H1 (cell line): ENCODE results near the gene GNG12. TPM values are rescaled to one million over a fixed set of nuclear protein-coding genes. Genes with fewer than 3 reads are reported as not detected.

Experiments used
- CTCF ChIA-PET: fragments of 300-600 bp; sonication (Branson Sonifier 250); formaldehyde crosslinking; loops from one replicate; lab custom pipeline; 2021; ENCODE audit not compliant: partially characterized antibody; lab: Charles Lee
- POLR2A ChIA-PET: fragments of 300-600 bp; sonication (Branson Sonifier 250); formaldehyde crosslinking; loops from one replicate; lab custom pipeline; 2021; ENCODE audit warnings: inconsistent platforms; ENCODE audit not compliant: partially characterized antibody; lab: Charles Lee
- DNase-seq, 2 experiments: peaks; one replicate each; pipeline versions ENCODE4 v3.0.0 to v3.0.0-alpha.2; 2010 to 2022; ENCODE audit warnings: low spot score in 2 of 2, low read depth in 1 of 2, mixed read lengths in 1 of 2
- FAIRE-seq: peaks from 2 replicates; lab custom pipeline; 2011; peaks lifted over from hg19 to GRCh38; lab: Jason Lieb, UNC
- H2AFZ ChIP-seq: 2 replicates; pipeline ENCODE4 v1.8.1; 2012; ENCODE audit warnings: low read length, inconsistent platforms
- H2AK5ac ChIP-seq: 2 replicates; pipeline ENCODE4 v1.6.1; 2013; ENCODE audit warnings: low read depth, low read length
- H2BK120ac ChIP-seq: replicated peaks from 2 replicates; pipeline ENCODE3; 2013; ENCODE audit warnings: low read depth, low read length, inconsistent platforms
- H2BK12ac ChIP-seq: 2 replicates; pipeline ENCODE4 v1.6.1; 2013; ENCODE audit warnings: low read depth, low read length
- H2BK15ac ChIP-seq: 2 replicates; pipeline ENCODE4 v1.6.1; 2013; ENCODE audit warnings: low read length
- H2BK20ac ChIP-seq: 2 replicates; pipeline ENCODE4 v1.6.1; 2013; ENCODE audit warnings: low read length
- H2BK5ac ChIP-seq: 2 replicates; pipeline ENCODE4 v1.6.1; 2013; ENCODE audit warnings: low read depth, low read length
- H3K14ac ChIP-seq: 2 replicates; pipeline ENCODE4 v1.6.1; 2013; ENCODE audit warnings: inconsistent platforms; ENCODE audit not compliant: insufficient read length
- H3K18ac ChIP-seq: 2 replicates; pipeline ENCODE4 v1.6.1; 2013; ENCODE audit warnings: low read length; ENCODE audit errors: extremely low read depth
- H3K23ac ChIP-seq: 2 replicates; pipeline ENCODE4 v1.6.1; 2013; ENCODE audit warnings: inconsistent platforms; ENCODE audit not compliant: insufficient read length
- H3K23me2 ChIP-seq: 2 replicates; pipeline ENCODE4 v1.6.1; 2013; ENCODE audit warnings: low read depth, low read length
- H3K27ac ChIP-seq: 2 replicates; pipeline ENCODE4 v1.6.1; 2011; ENCODE audit warnings: low read depth, low read length, inconsistent platforms
- H3K27me3 ChIP-seq, 4 experiments: replicated peaks in 1 of 4; 1 replicate in 1 of 4; 2 replicates in 3 of 4; pipeline versions ENCODE4 v1.6.1 to v1.8.1; 2011 to 2013; ENCODE audit warnings: low read length in 3 of 4, mild to moderate bottlenecking in 3 of 4, inconsistent platforms in 2 of 4, mixed read lengths in 2 of 4, moderate library complexity in 1 of 4; ENCODE audit not compliant: control insufficient read depth in 3 of 4, insufficient read depth in 3 of 4; ENCODE audit errors: extremely low read depth in 1 of 4
- H3K36me3 ChIP-seq, 4 experiments: 2 replicates each; pipeline versions ENCODE4 v1.6.1 to v1.8.1; 2011 to 2013; ENCODE audit warnings: mild to moderate bottlenecking in 4 of 4, low read length in 3 of 4, moderate library complexity in 2 of 4, control low read depth in 1 of 4, inconsistent platforms in 1 of 4; ENCODE audit not compliant: insufficient read depth in 4 of 4, control insufficient read depth in 2 of 4
- H3K4ac ChIP-seq: replicated peaks from 2 replicates; pipeline ENCODE3; 2013; ENCODE audit warnings: low read length, low read depth, mixed read lengths, inconsistent platforms; ENCODE audit not compliant: insufficient read length
- H3K4me1 ChIP-seq, 4 experiments: replicated peaks in 1 of 4; 1 replicate in 1 of 4; 2 replicates in 3 of 4; pipeline versions ENCODE4 v1.6.1 to v1.8.1; 2011 to 2013; ENCODE audit warnings: low read length in 3 of 4, inconsistent platforms in 2 of 4, mixed read lengths in 1 of 4; ENCODE audit not compliant: insufficient read depth in 4 of 4, control insufficient read depth in 3 of 4
- H3K4me2 ChIP-seq, 2 experiments: 2 replicates each; pipeline versions ENCODE4 v1.6.1 to v1.8.1; 2011 to 2013; ENCODE audit warnings: low read depth in 2 of 2, low read length in 2 of 2, control low read depth in 1 of 2, inconsistent platforms in 1 of 2, mild to moderate bottlenecking in 1 of 2; ENCODE audit not compliant: insufficient read depth in 1 of 2
- H3K4me3 ChIP-seq, 4 experiments: fragments of 200-600, 300-600 bp in 1 of 4; sonication (generic), shearing (Covaris generic), sonication (Bioruptor Twin) in 1 of 4; 2 replicates each; pipeline versions ENCODE4 v1.5.1 to v1.8.1; 2011 to 2016; ENCODE audit warnings: low read length in 4 of 4, low read depth in 3 of 4, control low read depth in 2 of 4, inconsistent platforms in 2 of 4, mild to moderate bottlenecking in 2 of 4, mixed read lengths in 1 of 4, moderate library complexity in 1 of 4; ENCODE audit not compliant: insufficient read depth in 2 of 4; ENCODE audit errors: extremely low read depth in 1 of 4
- H3K56ac ChIP-seq: replicated peaks from 2 replicates; pipeline ENCODE3; 2013; ENCODE audit warnings: low read depth, mild to moderate bottlenecking, mixed read lengths, low read length, inconsistent platforms; ENCODE audit not compliant: insufficient read length
- H3K79me1 ChIP-seq: 2 replicates; pipeline ENCODE4 v1.6.1; 2013; ENCODE audit warnings: low read depth, low read length, control low read depth
- H3K79me2 ChIP-seq, 2 experiments: 2 replicates each; pipeline versions ENCODE4 v1.6.1 to v1.8.1; 2012 to 2013; ENCODE audit warnings: low read length in 2 of 2, mild to moderate bottlenecking in 2 of 2, inconsistent platforms in 1 of 2; ENCODE audit not compliant: insufficient read depth in 2 of 2, control insufficient read depth in 1 of 2
- H3K9ac ChIP-seq, 4 experiments: replicated peaks in 1 of 4; 1 replicate in 1 of 4; 2 replicates in 3 of 4; pipeline versions ENCODE4 v1.6.1 to v1.8.1; 2011 to 2013; ENCODE audit warnings: low read depth in 3 of 4, low read length in 3 of 4, control low read depth in 2 of 4, mild to moderate bottlenecking in 2 of 4, moderate library complexity in 2 of 4, inconsistent platforms in 1 of 4; ENCODE audit errors: extremely low read depth in 1 of 4
- H3K9me3 ChIP-seq, 2 experiments: 2 replicates each; pipeline versions ENCODE4 v1.6.1 to v1.8.1; 2012 to 2013; ENCODE audit warnings: mild to moderate bottlenecking in 2 of 2, moderate library complexity in 2 of 2, control low read depth in 1 of 2, inconsistent platforms in 1 of 2, low read depth in 1 of 2, low read length in 1 of 2, mixed read lengths in 1 of 2; ENCODE audit not compliant: insufficient read depth in 2 of 2
- H4K20me1 ChIP-seq, 2 experiments: replicated peaks in 1 of 2; 2 replicates each; pipeline versions ENCODE3 to v1.8.1; 2011 to 2013; ENCODE audit warnings: inconsistent platforms in 2 of 2, low read length in 2 of 2, mild to moderate bottlenecking in 1 of 2; ENCODE audit not compliant: insufficient read depth in 2 of 2, control insufficient read depth in 1 of 2
- H4K5ac ChIP-seq: 2 replicates; pipeline ENCODE4 v1.6.1; 2013; ENCODE audit warnings: low read length, low read depth, mixed read lengths, inconsistent platforms; ENCODE audit not compliant: insufficient read length
- H4K8ac ChIP-seq: 2 replicates; pipeline ENCODE4 v1.8.0; 2013; ENCODE audit warnings: mild to moderate bottlenecking, moderate library complexity, low read length, inconsistent platforms; ENCODE audit not compliant: insufficient read depth; ENCODE audit errors: extremely low read depth
- H4K91ac ChIP-seq: replicated peaks from 2 replicates; pipeline ENCODE3; 2013; ENCODE audit warnings: low read length, mixed read lengths, inconsistent platforms; ENCODE audit not compliant: insufficient read length
- BACH1 ChIP-seq: IDR thresholded peaks from 2 replicates; pipeline ENCODE4 v1.6.1; 2012; ENCODE audit warnings: low read length, improper control_type of control experiment
- BCL11A ChIP-seq, 2 experiments: IDR thresholded peaks; one replicate each; pipeline ENCODE4 v1.6.1; 2011; ENCODE audit warnings: low read depth in 2 of 2, low read length in 2 of 2, mild to moderate bottlenecking in 2 of 2
- WGBS, 2 experiments: shearing (Covaris generic) in 1 of 2; methylation state at CpG; one replicate each; pipeline versions ENCODE4 v1.1.6 to v1.1.7; 2013 to 2015; ENCODE audit warnings: low lambda C conversion rate in 2 of 2, mixed read lengths in 2 of 2, inconsistent platforms in 1 of 2, low coverage in 1 of 2, missing lambda C conversion rate in 1 of 2; ENCODE audit not compliant: insufficient replicate concordance in 2 of 2, insufficient coverage in 1 of 2, insufficient read length in 1 of 2; ENCODE audit errors: extremely low coverage in 1 of 2, missing lambda C conversion rate in 1 of 2; 5-methylcytosine and 5-hydroxymethylcytosine counted together
- polyA plus RNA-seq, 7 experiments: library from polyadenylated mRNA; depleted of rRNA in 3 of 7; stranded (reverse) in 5 of 7; unstranded in 2 of 7; fragments of >200 nt in 5 of 7; fragments of 200-250 nt in 2 of 7; gene quantifications; 1 replicate in 5 of 7; 2 replicates in 1 of 7; 4 replicates in 1 of 7; pipeline versions ENCODE4 v1.2.1 to v1.2.3, GENCODE V29; 2011 to 2013; ENCODE audit warnings: missing spikeins in 2 of 7, mixed read lengths in 2 of 7
- total RNA-seq: library from RNA; stranded (reverse); fragmentation: NEBNext Ultra II Directional; extraction: Animal tissue kit (Norgen Biotek cat#: 25700); gene quantifications from 2 replicates; pipeline ENCODE4 v1.2.1, GENCODE V29; 2021

Gene GNG12
- total and polyA plus RNA-seq, 2 of the 8 experiments (the other 6 are each of a cell fraction or from before 2014, with no cell fraction given): 11.4 to 35.8 TPM

DNA sequence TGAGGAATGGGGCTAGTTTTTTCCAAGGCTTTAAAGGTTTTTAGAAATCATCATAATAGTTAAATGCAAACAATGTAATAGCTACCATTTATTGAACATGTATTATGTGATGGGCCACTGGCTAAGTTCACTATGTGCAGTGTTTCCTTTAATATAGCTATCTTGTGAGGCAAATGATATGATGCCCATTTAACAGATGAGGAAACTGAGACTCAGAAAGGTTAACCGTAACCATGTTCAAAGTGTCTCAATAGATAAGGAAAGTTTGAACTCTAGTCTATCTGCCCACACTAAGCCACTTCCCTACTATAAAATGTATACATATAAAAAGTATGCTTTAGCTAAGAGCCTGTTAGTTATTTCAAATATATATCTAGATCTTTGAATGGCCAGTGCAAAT lies 64.8 kb downstream of the GNG12 start:
- no peak for FAIRE-seq
- Histone ChIP-seq H2AFZ (no peak overlapping the region), H3K4ac (no peak overlapping the region), H4K5ac (no peak overlapping the region), H3K9ac (no peak overlapping the region), H3K4me1 (peaks cover 0 to 4% (median 3%) of the 10 kb centered on the region in 4 experiments; a peak in 4 of 7 replicates), H3K4me2 (no peak overlapping the region), H2AK5ac (no peak overlapping the region), H3K27ac (no peak overlapping the region), H4K8ac (no peak overlapping the region), H3K36me3 (no peaks in the 10 kb centered on the region), H3K23ac (no peak overlapping the region), H2BK15ac (no peak overlapping the region), H2BK12ac (no peak overlapping the region), H2BK20ac (no peak overlapping the region), H3K27me3 (no peaks in the 10 kb centered on the region), H2BK5ac (no peak overlapping the region), H2BK120ac (no peak overlapping the region), H3K79me2 (no peaks in the 10 kb centered on the region), H3K56ac (no peak overlapping the region), H3K9me3 (no peaks in the 10 kb centered on the region), H4K91ac (no peak overlapping the region), H3K79me1 (no peaks in the 10 kb centered on the region), H4K20me1 (peaks cover 0 to 1% of the 10 kb centered on the region in 2 experiments), H3K18ac (no peak overlapping the region), H3K14ac (no peak overlapping the region), H3K23me2 (peaks cover 1% of the 10 kb centered on the region; the same call in 1 of the 2 replicates), H3K4me3 (no peak overlapping the region)
- no peak for DNase-seq
- 88% methylated on average over 1 of the region's 1 CpG; no CpG with 5 or more reads in 1 of the 2 experiments for WGBS, 2 experiments
- CTCF ChIA-PET: interaction anchor here (0.6 to 13.2 kb wide), 20 partner anchors 12 to 352 kb away, joined by 3 to 156 read pairs (median 6); no protein-coding TSS in a partner anchor
- POLR2A ChIA-PET: interaction anchor here (0.7 to 1.4 kb wide), 2 partner anchors 63 to 335 kb away, joined by 3 to 4 read pairs; no protein-coding TSS in a partner anchor
- TF ChIP-seq BACH1 (no peak), BCL11A (IDR thresholded peaks at IDR 0.05; ENCODE audit: low read depth in 2 of 2, low read length in 2 of 2) (no peak)
